ENCODE data around the gene MAP3K14.

The MAP3K14 gene

DNA sequence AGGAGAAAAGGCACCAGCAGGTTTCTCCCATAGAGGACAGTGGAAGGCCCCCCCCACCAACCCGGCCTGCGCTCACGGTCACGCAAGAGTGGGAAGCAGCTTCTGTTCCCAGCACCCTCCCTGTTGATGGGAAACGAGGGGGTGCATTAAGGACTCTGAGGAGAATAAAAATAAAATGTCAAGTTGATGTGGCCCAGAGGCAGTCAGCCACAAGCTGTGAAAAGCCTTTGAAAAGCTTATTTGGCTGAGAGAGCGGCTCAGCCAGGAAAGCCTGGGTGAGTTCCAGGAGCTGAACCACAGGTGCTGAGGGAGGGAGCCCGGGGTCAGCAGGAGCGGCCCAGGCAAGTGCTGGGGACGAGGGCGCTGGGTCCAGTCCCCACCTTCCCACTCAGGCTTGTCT lies 28.0 kb downstream of the MAP3K14 start:
- Histone ChIP-seq H3K4me3 (ENCODE audit: low read depth, low read length) (no peak overlapping the region), H3K36me3 (ENCODE audit: control insufficient read depth, insufficient read depth, low read length) (peaks cover 60% of the 10 kb centered on the region), H3K9me3 (ENCODE audit: control insufficient read depth, insufficient read depth, low read depth, low read length) (no peaks in the 10 kb centered on the region), H3K4me1 (ENCODE audit: control insufficient read depth, insufficient read depth, low read length) (peaks cover 11% of the 10 kb centered on the region; the same call in 1 of the 2 replicates), H3K27me3 (ENCODE audit: control insufficient read depth, insufficient read depth, low read length) (no peaks in the 10 kb centered on the region), H3K27ac (ENCODE audit: low read depth, low read length) (no peak overlapping the region), H3K9ac (ENCODE audit: low read length) (no peak overlapping the region)

DNA sequence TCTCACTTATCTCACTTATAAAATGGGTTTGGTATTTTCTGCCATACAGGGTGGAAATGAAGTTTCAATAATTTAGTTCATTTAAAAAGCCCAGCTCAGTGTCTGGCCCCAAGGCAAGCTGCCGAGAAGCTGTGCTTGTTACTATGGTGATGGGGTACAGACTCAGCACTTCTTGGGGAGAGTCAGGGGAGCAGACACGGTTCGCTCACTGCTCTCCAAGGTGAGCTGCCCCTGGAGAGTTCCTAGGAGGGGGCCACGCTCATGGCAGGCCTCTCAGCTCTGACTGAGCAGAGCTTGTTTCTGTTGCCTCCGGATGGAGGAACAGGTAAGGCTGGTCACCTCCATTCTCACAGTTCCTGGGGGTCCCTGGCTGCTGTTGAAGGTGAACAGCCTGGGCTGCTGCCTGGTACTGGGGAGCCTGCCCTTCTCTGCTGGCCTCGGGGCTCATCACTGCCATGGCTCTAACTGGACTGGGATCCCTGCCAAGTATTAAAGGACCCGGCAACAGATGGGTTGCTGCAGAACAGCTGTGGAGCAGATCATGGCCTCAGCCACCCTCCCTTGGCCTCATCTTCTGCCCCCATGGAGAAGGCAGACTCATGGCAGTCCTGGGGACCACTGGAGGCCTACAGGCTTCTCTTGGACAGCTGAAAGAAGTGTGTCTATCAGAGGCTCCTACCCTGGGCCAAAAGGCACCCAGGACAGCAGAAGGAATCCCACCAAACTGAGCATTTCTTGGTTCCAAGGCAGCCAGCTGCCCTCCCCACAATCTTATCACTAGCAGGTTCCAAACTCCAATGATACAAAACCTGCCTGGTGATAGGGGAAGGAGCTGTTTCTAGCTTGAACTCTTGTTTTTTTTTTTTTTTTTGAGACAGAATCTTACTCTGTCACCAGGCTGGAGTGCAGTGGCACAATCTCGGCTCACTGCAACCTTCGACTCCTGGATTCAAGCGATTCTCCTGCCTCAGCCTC lies 29.0 kb downstream of the MAP3K14 start:
- Histone ChIP-seq H3K4me1 (ENCODE audit: control insufficient read depth, insufficient read depth, low read length) (peaks cover under 1% of the 10 kb centered on the region; the same call in 1 of the 2 replicates), H3K36me3 (ENCODE audit: control insufficient read depth, insufficient read depth, low read length) (peaks cover 70% of the 10 kb centered on the region), H3K27ac (ENCODE audit: low read depth, low read length) (no peak overlapping the region)

DNA sequence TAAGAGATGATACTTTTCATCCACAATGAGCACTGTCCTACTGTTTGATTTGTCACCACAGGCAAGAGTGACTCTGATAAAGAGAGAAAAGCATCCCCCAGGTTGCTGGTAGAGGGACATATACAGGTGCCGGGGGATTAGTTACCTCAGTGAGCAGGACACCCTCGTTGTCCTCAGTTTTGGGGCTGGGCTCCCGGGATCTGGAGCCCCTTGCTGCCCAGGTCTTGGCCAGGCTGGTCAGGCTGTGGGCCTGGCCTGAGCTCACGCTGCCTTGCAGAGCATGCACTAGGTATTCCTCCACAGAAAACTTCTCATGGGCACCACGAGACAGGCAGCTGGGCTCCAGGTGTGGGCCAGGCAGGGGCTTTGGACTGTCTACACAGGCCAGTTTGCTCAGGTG lies 30.5 kb downstream of the MAP3K14 start:
- H3K27ac ChIP-seq (ENCODE audit: low read depth, low read length) = no peak overlapping the region
- H3K9me3 ChIP-seq (ENCODE audit: control insufficient read depth, insufficient read depth, low read depth, low read length) = no peaks in the 10 kb centered on the region
- no peaks in the 10 kb centered on the region for H3K27me3 ChIP-seq (ENCODE audit: control insufficient read depth, insufficient read depth, low read length)
- no peak overlapping the region for H3K4me3 ChIP-seq (ENCODE audit: low read depth, low read length)
- no peaks in the 10 kb centered on the region; the same call in 1 of the 2 replicates for H3K4me1 ChIP-seq (ENCODE audit: control insufficient read depth, insufficient read depth, low read length)
- peaks cover 78% of the 10 kb centered on the region for H3K36me3 ChIP-seq (ENCODE audit: control insufficient read depth, insufficient read depth, low read length)
- H3K9ac ChIP-seq (ENCODE audit: low read length) = no peak overlapping the region

More for the DNA sequence above, 29.0 kb downstream of the MAP3K14 start:
- Histone ChIP-seq H3K9me3 (ENCODE audit: control insufficient read depth, insufficient read depth, low read depth, low read length) (no peaks in the 10 kb centered on the region), H3K4me3 (ENCODE audit: low read depth, low read length) (no peak overlapping the region), H3K9ac (ENCODE audit: low read length) (no peak overlapping the region), H3K27me3 (ENCODE audit: control insufficient read depth, insufficient read depth, low read length) (no peaks in the 10 kb centered on the region)

DNA sequence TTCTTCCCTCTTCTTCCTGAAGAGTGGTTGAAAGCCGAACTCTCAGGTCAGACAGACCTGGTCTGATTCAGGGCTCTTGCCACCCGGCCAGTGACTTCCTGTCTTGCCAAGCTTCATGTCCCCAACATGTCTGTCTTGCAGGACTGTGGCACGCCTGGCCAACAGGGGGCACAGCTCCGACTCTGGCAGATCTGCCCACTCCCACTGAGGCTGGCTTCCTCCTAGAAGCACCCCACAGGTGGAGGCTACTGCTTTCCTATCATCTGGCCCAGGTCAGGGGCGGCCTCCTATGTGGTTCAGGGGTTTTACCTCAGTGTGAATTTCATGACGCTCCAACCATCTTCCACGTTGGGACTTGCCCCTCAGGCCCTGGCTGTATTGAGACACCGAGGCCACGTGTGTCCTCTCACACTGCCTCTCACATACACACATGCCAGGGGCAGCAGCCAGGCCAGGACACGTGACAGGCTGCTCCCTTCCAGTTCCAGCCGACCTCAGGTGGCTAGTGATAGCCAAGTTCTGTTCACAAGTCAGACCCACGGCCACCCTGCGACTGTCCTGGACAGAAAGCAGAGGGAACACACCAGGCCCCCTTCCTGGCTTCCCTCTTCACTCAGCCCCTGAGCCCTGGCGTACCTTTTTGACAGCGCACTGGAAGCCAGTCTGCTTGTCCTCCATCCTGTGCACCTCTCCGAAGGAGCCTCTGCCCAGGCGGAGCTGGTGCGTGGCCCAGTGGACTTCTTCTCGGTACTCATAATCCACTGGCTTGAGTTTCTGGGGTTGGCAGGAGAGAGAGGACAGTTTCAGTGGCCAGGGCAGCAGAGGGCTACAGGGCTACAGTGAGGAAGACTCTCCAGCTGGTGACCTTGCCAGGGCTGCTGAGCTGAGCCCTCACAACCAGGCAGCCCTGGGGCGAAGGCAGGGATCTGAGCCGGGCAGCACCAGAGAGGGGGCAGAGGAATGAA lies 32.4 kb downstream of the MAP3K14 start:
- 0 out of 2 replicates have a peak overlapping the region, but pooled peaks have one; percentile 30 for H3K27ac ChIP-seq (ENCODE audit: low read depth, low read length)
- H3K27me3 ChIP-seq (ENCODE audit: control insufficient read depth, insufficient read depth, low read length) = no peaks in the 10 kb centered on the region
- H3K4me1 ChIP-seq (ENCODE audit: control insufficient read depth, insufficient read depth, low read length) = no peaks in the 10 kb centered on the region; the same call in 1 of the 2 replicates
- no peak overlapping the region for H3K9ac ChIP-seq (ENCODE audit: low read length)
- H3K9me3 ChIP-seq (ENCODE audit: control insufficient read depth, insufficient read depth, low read depth, low read length) = no peaks in the 10 kb centered on the region
- H3K36me3 ChIP-seq (ENCODE audit: control insufficient read depth, insufficient read depth, low read length) = peaks cover 72% of the 10 kb centered on the region
- H3K4me3 ChIP-seq (ENCODE audit: low read depth, low read length) = no peak overlapping the region

DNA sequence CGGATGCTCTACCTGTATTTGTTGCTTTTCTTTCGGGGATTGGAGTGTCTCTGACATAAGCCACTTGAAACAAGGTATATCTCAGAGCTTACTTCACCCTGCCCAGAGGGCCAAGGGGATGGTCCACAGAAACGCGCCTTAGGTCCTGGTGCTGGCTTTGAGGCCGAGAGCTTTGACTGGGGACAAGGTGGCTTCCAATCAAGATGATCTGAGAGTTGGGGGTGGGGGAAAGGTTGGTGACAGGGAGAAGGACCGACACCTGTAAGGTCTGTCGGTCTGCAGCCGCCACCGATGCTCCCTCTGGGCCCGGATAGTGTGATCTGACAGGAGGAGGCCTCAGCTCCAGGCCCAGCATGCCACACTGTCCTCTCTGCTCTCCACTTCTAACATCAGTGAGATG lies 33.1 kb downstream of the MAP3K14 start:
- Histone ChIP-seq H3K27ac (ENCODE audit: low read depth, low read length) (no peak overlapping the region), H3K27me3 (ENCODE audit: control insufficient read depth, insufficient read depth, low read length) (no peaks in the 10 kb centered on the region), H3K9ac (ENCODE audit: low read length) (no peak overlapping the region), H3K9me3 (ENCODE audit: control insufficient read depth, insufficient read depth, low read depth, low read length) (no peaks in the 10 kb centered on the region), H3K36me3 (ENCODE audit: control insufficient read depth, insufficient read depth, low read length) (peaks cover 66% of the 10 kb centered on the region), H3K4me1 (ENCODE audit: control insufficient read depth, insufficient read depth, low read length) (no peaks in the 10 kb centered on the region; the same call in 1 of the 2 replicates), H3K4me3 (ENCODE audit: low read depth, low read length) (no peak overlapping the region)

DNA sequence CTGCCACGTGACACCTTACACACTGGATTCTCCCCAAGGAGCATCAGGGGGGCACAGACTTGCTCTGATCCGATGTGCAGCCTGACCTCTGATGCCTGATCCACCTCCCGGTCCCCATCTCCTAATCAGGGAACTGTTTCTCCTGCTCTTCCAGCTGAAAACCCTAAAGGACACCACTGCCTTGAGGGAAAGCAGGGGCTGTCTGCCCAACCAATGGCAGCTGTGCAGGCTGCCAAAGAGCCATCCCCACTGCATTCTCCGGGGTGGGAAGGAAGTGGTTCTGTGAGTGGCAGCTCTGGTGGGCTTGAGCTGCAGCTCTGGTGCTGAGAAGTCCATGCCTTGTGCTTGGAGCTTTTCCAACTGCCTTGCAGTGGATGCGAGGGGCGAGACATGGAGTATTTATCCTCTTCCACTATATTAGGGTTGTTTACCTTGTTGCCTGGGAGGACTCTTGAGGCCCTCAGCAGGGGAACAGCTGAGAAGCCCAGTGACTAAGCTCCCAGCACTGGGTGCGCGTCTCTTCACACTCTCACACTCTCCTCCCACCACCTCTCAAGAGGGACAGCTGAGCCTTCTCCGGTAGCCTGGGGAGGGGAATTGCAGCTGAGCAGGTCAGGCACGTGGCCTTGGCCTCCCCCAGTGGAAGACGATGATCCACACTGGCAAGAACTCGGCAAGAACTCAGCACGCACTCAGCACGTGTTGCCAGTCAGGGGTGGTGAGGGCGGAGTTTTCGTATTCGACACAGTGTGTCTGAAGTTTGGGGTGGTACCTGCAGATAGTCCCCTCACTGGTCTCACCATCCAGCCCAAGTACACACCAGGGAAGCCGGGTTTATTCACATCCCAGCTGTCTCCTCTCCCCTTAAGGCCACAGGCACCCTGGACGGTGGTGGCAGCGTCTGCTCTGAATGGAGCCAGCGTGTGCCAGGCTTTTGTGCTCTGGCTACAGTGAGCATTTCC lies 33.9 kb downstream of the MAP3K14 start:
- no peak overlapping the region for H3K27ac ChIP-seq (ENCODE audit: low read depth, low read length)
- peaks cover 60% of the 10 kb centered on the region for H3K36me3 ChIP-seq (ENCODE audit: control insufficient read depth, insufficient read depth, low read length)
- no peaks in the 10 kb centered on the region for H3K27me3 ChIP-seq (ENCODE audit: control insufficient read depth, insufficient read depth, low read length)
- no peak overlapping the region for H3K4me3 ChIP-seq (ENCODE audit: low read depth, low read length)
- H3K9ac ChIP-seq (ENCODE audit: low read length) = no peak overlapping the region
- H3K9me3 ChIP-seq (ENCODE audit: control insufficient read depth, insufficient read depth, low read depth, low read length) = no peaks in the 10 kb centered on the region
- H3K4me1 ChIP-seq (ENCODE audit: control insufficient read depth, insufficient read depth, low read length) = no peaks in the 10 kb centered on the region; the same call in 1 of the 2 replicates

DNA sequence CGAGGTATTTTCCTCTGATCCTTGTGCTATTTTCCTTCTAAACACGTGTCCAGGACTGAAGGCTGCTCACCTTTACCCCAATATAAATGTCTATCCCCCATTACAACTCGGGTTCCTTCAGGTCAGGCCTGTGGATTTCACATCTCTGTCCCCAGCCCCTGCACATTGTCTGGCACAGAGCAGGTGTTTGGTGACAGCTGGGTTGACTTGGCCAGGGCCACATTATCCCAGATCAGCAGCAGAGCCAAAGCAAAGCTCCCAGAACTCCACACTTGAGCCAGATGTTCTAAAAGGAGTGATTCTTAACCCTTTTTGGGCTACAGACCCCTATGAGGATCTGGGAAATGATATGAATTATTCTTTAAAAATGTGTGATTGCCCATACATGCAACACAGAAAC lies 36.9 kb downstream of the MAP3K14 start:
- H3K9ac ChIP-seq (ENCODE audit: low read length) = no peak overlapping the region
- H3K27me3 ChIP-seq (ENCODE audit: control insufficient read depth, insufficient read depth, low read length) = no peaks in the 10 kb centered on the region
- no peak overlapping the region for H3K27ac ChIP-seq (ENCODE audit: low read depth, low read length)
- no peaks in the 10 kb centered on the region for H3K9me3 ChIP-seq (ENCODE audit: control insufficient read depth, insufficient read depth, low read depth, low read length)
- H3K4me1 ChIP-seq (ENCODE audit: control insufficient read depth, insufficient read depth, low read length) = peaks cover 4% of the 10 kb centered on the region
- peaks cover 37% of the 10 kb centered on the region for H3K36me3 ChIP-seq (ENCODE audit: control insufficient read depth, insufficient read depth, low read length)
- no peak overlapping the region for H3K4me3 ChIP-seq (ENCODE audit: low read depth, low read length)

DNA sequence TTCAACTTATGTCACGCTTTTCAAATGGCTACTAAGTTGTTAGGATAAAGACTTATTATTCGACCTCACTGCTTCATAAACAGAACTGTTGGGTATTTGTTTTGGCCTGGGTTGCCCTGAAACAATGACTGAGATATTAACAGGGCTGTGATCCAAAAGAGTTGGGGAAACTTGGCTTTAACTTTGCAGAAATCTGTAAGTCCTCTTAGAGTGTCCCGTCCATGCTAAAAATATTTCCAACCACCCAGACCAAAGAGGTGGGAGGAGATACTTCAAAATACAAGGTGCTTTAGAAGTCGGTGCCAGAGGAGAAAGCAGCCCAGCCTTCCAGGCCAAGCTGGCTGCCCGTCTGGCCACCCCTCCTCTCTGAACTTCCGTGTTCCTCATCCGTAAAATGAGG lies 38.8 kb downstream of the MAP3K14 start:
- Histone ChIP-seq H3K27ac (ENCODE audit: low read depth, low read length) (no peak overlapping the region), H3K4me1 (ENCODE audit: control insufficient read depth, insufficient read depth, low read length) (peaks cover 4% of the 10 kb centered on the region), H3K36me3 (ENCODE audit: control insufficient read depth, insufficient read depth, low read length) (peaks cover 33% of the 10 kb centered on the region), H3K9ac (ENCODE audit: low read length) (no peak overlapping the region), H3K4me3 (ENCODE audit: low read depth, low read length) (no peak overlapping the region), H3K27me3 (ENCODE audit: control insufficient read depth, insufficient read depth, low read length) (no peaks in the 10 kb centered on the region), H3K9me3 (ENCODE audit: control insufficient read depth, insufficient read depth, low read depth, low read length) (no peaks in the 10 kb centered on the region)

DNA sequence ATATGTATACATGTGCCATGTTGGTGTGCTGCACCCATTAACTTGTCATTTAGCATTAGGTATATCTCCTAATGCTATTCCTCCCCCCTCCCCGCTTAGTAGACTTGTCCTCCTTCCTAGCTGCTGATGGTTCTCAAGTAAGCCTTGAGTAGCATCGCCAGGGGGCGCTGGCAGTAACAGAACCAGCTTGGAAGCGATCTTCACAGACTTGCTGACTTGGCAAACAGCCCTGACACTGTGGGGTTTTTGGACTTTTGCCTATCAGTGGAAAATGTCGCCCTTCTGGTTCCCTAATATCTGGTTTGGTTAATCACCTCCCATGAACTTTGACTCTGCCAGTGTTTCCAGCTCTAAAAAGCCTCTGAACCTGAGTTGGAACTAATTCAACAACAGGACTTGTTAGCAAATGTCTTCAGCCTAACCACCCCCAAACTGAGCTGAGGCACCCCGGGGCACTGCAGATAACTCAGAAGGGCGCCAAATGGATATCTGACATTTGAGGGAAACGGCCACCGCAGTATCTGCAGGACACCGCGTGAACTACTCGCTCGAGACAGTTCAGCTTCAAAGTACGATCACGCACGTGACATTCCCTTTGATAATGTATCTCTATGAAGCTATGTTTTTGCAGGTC lies 39.5 kb downstream of the MAP3K14 start:
- Histone ChIP-seq H3K4me1 (ENCODE audit: control insufficient read depth, insufficient read depth, low read length) (peaks cover 4% of the 10 kb centered on the region), H3K4me3 (ENCODE audit: low read depth, low read length) (no peak overlapping the region), H3K9ac (ENCODE audit: low read length) (no peak overlapping the region), H3K36me3 (ENCODE audit: control insufficient read depth, insufficient read depth, low read length) (peaks cover 29% of the 10 kb centered on the region), H3K9me3 (ENCODE audit: control insufficient read depth, insufficient read depth, low read depth, low read length) (no peaks in the 10 kb centered on the region), H3K27ac (ENCODE audit: low read depth, low read length) (no peak overlapping the region), H3K27me3 (ENCODE audit: control insufficient read depth, insufficient read depth, low read length) (no peaks in the 10 kb centered on the region)

DNA sequence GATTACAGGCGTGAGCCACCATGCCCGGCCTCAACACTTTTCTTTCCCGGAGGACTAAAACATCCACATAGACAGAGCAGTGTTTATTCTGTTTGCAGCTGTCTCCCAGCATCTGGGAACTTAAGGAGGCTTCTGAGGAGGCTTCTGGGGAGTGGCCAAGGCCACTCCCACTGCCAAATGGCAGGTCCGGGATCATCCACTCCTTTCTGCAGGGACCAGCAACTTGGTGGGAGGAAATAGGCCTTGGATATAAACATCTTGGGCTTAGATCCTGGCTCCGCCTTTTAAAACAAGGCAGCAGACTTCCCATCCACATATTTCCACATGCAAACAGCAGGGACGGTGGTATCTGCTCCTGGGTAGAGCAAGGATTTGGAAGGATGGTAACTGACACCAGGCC lies 40.8 kb downstream of the MAP3K14 start:
- H3K4me3 ChIP-seq (ENCODE audit: low read depth, low read length) = no peak overlapping the region
- H3K9me3 ChIP-seq (ENCODE audit: control insufficient read depth, insufficient read depth, low read depth, low read length) = no peaks in the 10 kb centered on the region
- H3K4me1 ChIP-seq (ENCODE audit: control insufficient read depth, insufficient read depth, low read length) = peaks cover 4% of the 10 kb centered on the region
- H3K27ac ChIP-seq (ENCODE audit: low read depth, low read length) = no peak overlapping the region
- H3K36me3 ChIP-seq (ENCODE audit: control insufficient read depth, insufficient read depth, low read length) = peaks cover 25% of the 10 kb centered on the region
- H3K27me3 ChIP-seq (ENCODE audit: control insufficient read depth, insufficient read depth, low read length) = no peaks in the 10 kb centered on the region
- no peak overlapping the region for H3K9ac ChIP-seq (ENCODE audit: low read length)
